ENCODE results near the gene S100A1.
"Not testable (repeated sequence)": the region's sequence is repeated elsewhere in the genome, so short reads cannot be mapped to it uniquely, and the experiment has no call there.

The S100A1 gene

DNA sequence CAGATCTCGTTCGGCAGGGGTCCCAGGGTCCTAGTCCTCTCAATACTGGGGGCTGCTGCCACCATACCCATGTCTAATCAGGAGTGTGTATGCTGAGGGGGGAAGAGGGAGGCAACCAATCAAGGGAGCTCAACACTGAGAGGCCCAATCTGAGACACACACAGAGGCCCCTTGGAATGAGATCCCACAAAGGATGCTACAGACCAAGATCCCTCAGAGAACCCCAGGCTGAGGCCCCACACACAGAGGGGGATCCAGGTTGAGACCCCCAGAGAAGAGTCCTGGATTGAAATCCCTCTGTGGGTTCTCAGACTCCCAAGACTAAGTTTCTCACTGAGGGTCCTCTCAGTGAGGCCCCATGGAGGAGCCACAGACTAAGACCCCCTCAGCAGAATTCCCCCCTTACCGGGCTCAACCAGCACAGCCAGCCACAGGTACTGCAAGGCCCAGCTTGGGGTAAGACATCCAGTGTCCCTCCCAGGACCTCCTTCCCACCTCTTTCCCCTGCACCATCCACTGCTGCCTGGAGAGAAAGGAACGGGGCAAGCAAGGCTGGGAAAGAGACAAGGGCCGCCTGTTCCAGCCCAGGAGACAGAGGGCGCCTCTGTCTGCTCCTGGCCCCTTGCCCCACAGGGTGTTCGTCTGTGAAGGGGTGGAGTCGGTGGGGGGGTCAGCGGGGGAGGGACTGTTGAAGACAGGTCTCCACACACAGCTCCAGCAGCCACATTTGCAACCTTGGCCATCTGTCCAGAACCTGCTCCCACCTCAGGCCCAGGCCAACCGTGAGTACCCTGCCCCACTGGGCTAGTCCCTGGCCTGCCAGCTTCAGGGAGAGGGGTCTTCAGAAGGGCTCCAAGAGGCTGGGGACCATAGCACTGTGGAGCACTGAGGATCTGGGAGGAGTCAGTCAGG lies at the start of gene S100A1:
S100A1 (plus strand) TSS at position 720 of the 912 bp plus-strand sequence. CDS start 2,088 bp downstream, outside the sequence.
- no peak for DNase-seq (ENCODE audit: low spot score)

- no peak for DNase-seq (ENCODE audit: low spot score)
These were observed 49.7 kb upstream of the S100A1 start for GRCh38 chr1:153578490-153578889.

GRCh38 chr1:153578936-153579335 lies 49.3 kb upstream of the S100A1 start:
- DNase-seq (ENCODE audit: low spot score) = no peak

- DNase-seq (ENCODE audit: low spot score) = not testable (repeated sequence)
These were observed 45.4 kb upstream of the S100A1 start for GRCh38 chr1:153582836-153583235.

DNA sequence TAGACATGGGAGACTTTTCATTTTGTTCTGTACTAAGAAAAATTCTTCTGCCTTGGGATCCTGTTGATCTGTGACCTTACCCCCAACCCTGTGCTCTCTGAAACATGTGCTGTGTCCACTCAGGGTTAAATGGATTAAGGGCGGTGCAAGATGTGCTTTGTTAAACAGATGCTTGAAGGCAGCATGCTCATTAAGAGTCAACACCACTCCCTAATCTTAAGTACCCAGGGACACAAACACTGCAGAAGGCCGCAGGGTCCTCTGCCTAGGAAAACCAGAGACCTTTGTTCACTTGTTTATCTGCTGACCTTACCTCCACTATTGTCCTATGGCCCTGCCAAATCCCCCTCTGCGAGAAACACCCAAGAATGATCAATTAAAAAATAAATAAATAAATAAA lies 44.7 kb upstream of the S100A1 start:
- DNase-seq (ENCODE audit: low spot score) = not testable (repeated sequence)

- no peak for DNase-seq (ENCODE audit: low spot score)
These were observed 44.3 kb upstream of the S100A1 start for GRCh38 chr1:153583976-153584375.

- no peak for DNase-seq (ENCODE audit: low spot score)
These were observed 43.2 kb upstream of the S100A1 start for GRCh38 chr1:153585006-153585405.

DNA sequence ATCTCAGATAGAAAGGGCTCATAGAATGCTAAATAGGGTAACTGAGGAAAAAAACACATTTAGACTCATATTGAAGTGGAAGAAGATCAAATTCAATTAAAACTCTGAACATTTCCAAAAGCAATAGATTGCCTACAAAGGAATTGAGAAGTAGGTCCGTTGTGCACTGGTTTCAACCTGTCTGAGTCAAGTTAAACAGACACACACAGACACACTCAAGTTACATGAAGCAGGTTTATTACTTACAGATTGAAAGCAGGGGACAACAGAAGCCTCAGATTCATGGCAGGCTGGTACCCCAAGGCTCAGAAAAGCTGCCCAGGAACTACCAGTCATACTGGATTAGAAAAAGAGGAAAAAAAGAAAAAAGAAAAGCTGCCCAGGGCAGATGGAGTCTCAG lies 41.9 kb upstream of the S100A1 start:
- DNase-seq (ENCODE audit: low spot score) = no peak

DNA sequence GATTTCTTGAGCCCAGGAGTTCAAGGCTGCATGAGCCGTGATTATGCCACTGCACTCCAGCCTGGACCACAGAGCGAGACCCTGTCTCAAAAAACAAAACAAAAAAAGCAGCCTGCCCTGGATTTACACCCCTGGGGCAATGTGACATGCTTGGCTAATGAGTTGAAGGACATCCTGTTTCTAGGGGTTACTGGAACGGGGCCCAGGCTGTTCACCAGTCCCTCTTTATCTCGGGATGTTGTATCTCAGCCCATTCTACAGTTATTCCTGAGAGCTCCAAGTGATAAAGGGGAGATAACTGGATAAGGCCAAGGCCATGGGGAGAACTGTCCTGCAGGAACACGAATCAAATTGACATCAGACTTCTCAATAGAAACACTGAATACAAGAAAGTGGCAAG lies 40.9 kb upstream of the S100A1 start:
- no peak for DNase-seq (ENCODE audit: low spot score)

GRCh38 chr1:153588033-153588432 lies 40.2 kb upstream of the S100A1 start:
- DNase-seq (ENCODE audit: low spot score) = not testable (repeated sequence)

DNA sequence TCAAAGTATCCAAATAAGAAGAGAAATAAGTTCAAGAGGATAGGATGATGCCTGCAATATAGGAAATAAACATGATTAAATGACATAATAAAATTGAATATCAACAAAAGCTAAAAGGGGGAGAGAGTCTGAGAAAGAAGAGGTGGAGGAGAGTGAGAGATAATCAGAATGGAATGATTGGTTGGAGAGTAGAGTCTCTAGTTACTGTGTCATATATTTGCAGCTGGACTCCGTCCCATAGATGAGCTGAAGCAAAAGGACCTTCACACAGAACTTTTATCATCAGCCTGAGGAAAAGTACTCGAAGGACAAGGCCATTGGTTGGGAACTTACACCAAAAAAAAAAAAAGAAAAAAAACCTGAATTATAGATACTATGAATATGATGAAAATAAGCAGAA lies 39.8 kb upstream of the S100A1 start:
- DNase-seq (ENCODE audit: low spot score) = no peak

- no peak for DNase-seq (ENCODE audit: low spot score)
These were observed 35.5 kb upstream of the S100A1 start for GRCh38 chr1:153592748-153593147.

GRCh38 chr1:153597206-153597605 lies 31.0 kb upstream of the S100A1 start:
- DNase-seq (ENCODE audit: low spot score) = no peak

- DNase-seq (ENCODE audit: low spot score) = no peak
These were observed 29.7 kb upstream of the S100A1 start for GRCh38 chr1:153598309-153599172.

DNA sequence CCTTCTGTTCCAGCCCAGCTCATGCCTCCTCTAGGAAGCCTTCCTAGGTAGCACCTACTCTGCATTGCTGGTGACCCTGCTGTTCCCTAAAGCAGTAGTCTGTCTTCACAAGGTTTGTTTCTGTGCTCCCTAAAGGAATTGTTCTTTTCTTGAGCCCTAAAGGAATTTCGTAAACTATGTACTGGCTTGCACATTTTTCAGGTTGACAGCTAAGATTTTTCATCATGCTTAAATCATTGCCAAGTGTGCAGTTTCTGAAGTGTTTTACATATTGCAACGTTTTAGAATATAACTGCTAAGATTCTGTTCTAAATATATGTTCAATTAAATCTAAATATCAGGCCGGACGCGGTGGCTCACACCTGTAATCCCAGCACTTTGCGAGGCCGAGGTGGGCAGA lies 28.4 kb upstream of the S100A1 start:
- no peak for DNase-seq (ENCODE audit: low spot score)

GRCh38 chr1:153602749-153603148 lies 25.5 kb upstream of the S100A1 start:
- no peak for DNase-seq (ENCODE audit: low spot score)

DNA sequence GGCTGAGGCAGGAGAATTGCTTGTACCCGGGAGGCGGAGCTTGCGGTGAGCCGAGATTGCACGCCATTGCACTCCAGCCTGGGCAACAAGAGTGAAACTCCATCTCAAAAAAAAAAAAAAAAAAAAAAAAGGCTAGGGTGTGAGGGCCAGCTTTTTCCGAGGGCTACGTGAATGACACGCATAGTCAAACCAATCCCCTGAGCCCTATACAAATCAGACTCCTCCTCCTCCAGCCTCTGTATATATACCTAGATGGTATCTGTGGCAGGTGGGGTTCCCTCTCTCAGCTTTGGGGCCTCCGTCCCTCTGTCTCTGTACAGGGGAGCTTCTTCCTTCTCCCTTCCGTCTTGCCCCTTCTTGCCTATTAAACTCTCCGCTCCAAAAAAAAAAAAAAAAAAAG lies 22.0 kb upstream of the S100A1 start:
- DNase-seq (ENCODE audit: low spot score) = no peak

- no peak for DNase-seq (ENCODE audit: low spot score)
These were observed 20.9 kb upstream of the S100A1 start for GRCh38 chr1:153607381-153607780.

GRCh38 chr1:153608089-153608682 lies 20.0 kb upstream of the S100A1 start:
- no peak for DNase-seq (ENCODE audit: low spot score)

- no peak for DNase-seq (ENCODE audit: low spot score)
These were observed 19.3 kb upstream of the S100A1 start for GRCh38 chr1:153608742-153609584.

DNA sequence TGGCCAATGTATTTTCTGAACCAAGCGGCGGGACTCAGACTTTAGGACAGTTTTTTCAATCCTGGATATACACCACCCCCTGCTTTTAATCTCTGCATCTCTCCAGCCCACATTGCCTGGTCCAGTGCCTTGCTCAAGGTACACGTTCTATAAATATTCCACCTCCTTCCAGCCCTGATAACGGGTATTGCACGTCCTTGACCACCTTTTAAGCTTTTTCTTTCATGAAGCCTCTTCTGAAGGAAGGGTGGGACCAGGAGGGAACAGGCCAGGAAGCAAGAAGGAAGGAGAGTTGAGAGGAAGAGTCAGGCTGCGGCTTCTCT lies 18.7 kb upstream of the S100A1 start:
- no peak for DNase-seq (ENCODE audit: low spot score)

GRCh38 chr1:153610334-153610733 lies 17.9 kb upstream of the S100A1 start:
- DNase-seq (ENCODE audit: low spot score) = no peak

All from hematopoietic multipotent progenitor cell treated with erythropoietin and hydrocortisone succinate and interleukin-3 and kit ligand, for 15 days (in vitro differentiated cells).